Subcutaneous adipose tissue (tissue), 4 donors: ENCODE results near the gene OR5L2. TPM values are rescaled to one million over a fixed set of nuclear protein-coding genes. Genes with fewer than 3 reads are reported as not detected.

ENCODE experiments used
- small RNA-seq: library from RNA; depleted of rRNA; stranded (forward); fragments of <200 nt; gene quantifications from one replicate; pipeline ENCODE3, GENCODE V24; 2016
- total RNA-seq, 4 donors: library from RNA; depleted of rRNA; stranded (reverse); fragments of >200 nt; gene quantifications; one replicate each; pipeline ENCODE4 v1.1.0, GENCODE V29; 2016
- TF ChIP-seq, protein P1 (sequence below): fragments of 450-650 bp; IDR thresholded peaks from one replicate; pipeline ENCODE4 v1.5.1; 2016; ENCODE audit warnings: low read depth, mild to moderate bottlenecking, control low read depth, antibody characterized with exemption, moderate library complexity

OR5L2 gene
- total RNA-seq, 4 donors from 2014 or later = not detected

DNA sequence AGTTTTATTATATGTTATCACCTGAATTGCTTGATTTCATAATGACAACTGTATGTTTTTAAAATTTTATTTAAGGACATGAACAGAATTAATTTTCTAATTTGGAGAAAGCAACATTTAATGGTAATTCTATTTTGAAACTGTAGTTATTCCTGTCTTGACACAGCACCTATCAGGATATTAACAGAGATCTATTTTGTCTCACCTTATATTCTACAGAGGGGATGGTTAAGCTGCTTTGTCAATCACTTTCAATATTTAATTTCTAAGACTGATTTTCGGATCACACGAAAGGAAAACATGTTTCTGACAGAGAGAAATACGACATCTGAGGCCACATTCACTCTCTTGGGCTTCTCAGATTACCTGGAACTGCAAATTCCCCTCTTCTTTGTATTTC lies 11.4 kb downstream of the OR5L2 start, which contains the start of gene OR5D16:
Gene OR5D16 (plus strand): TSS at position 301 of the 400 bp plus-strand sequence. CDS start 0 bp downstream, at position 301.
- TF ChIP-seq, protein P1, sequence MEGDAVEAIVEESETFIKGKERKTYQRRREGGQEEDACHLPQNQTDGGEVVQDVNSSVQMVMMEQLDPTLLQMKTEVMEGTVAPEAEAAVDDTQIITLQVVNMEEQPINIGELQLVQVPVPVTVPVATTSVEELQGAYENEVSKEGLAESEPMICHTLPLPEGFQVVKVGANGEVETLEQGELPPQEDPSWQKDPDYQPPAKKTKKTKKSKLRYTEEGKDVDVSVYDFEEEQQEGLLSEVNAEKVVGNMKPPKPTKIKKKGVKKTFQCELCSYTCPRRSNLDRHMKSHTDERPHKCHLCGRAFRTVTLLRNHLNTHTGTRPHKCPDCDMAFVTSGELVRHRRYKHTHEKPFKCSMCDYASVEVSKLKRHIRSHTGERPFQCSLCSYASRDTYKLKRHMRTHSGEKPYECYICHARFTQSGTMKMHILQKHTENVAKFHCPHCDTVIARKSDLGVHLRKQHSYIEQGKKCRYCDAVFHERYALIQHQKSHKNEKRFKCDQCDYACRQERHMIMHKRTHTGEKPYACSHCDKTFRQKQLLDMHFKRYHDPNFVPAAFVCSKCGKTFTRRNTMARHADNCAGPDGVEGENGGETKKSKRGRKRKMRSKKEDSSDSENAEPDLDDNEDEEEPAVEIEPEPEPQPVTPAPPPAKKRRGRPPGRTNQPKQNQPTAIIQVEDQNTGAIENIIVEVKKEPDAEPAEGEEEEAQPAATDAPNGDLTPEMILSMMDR = no peak

DNA sequence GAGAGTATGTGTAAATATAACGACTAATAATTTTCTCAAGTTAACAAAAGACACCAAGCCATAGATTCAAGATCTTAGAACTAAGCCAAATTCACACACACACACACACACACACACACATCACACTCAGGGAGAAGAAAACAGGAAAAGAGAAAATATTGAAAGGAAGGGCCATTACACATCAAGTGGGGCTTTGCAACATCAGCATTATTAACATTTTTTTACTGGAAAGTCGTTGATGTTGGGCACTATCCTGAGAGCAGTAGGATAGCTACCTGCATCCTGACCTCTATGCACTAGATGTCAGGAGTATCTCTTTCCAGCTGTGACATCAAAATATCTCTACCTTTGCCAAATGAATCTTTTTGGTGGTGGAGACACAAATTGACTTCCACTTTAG lies 20.4 kb downstream of the OR5L2 start:
- TF ChIP-seq, protein P1 = no peak

DNA sequence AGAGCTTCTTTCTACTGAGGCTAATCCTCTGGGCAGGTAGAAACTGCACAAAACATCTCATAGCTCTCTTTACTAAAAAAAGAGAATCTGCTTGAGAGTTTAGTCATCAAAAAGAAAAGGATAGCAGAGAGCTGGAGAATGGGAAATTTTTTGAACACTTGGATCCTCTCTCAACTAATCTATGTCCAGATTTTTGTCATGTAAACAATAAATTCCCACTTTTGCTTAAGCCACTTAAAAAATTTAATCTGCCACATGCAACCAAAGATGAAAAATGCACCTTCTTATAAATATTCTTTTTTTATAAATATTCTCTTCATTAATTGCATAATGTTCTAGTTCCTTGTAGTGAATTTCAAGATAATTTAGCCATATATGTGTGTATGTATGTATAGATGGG lies 22.0 kb downstream of the OR5L2 start:
- TF ChIP-seq, protein P1 = no peak

DNA sequence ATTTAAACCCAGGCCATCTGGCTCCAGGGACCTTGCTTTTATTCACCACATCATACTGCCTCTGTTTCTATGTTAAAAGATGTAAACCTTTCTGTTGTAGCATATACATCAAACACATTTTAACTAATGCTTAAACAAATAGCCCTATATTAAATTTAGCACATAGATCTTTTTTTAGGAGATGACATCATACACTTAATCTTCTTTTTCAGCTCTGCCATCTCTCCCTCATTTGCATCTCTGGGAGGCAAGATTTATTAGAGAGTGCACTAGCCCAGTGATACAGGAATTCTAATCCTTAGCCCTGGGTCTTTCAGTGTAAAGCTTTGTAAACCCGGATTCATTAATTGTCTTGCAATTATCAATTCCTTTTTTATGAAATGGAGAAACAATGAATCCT lies 25.1 kb downstream of the OR5L2 start:
- TF ChIP-seq, protein P1 = no peak

DNA sequence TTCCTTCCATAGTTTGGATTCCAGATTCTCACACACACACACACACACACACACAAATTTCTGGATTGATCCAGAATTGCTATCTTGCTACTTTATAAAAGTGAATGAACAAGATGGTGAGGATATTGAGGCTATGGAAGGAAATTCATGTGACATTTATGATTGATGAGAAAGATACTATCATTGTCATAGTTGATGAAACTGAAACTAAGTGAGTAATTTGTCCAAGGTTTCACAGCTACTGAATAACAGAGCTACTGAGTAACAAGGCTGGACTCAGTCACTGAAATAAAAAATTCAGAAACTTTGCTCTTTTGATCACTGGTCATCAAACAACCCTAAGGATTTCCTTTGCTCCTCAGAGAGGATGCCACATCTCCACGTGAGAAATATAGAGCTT lies 27.7 kb downstream of the OR5L2 start:
- TF ChIP-seq, protein P1 = no peak

Small RNA genes lying within 50 kb of the gene (small RNA-seq; reads per million reads assigned to genes)
- gene AC036111.3 = not detected

Other genes starting within 250 kb of the OR5L2 start
- gene OR4C11, start 219.6 kb upstream of the OR5L2 start, total RNA-seq = not detected
- gene OR4P4, start 192.1 kb upstream of the OR5L2 start, total RNA-seq = not detected
- not detected for gene OR4S2, start 178.9 kb upstream of the OR5L2 start, total RNA-seq
- not detected for gene OR4C6, start 165.0 kb upstream of the OR5L2 start, total RNA-seq
- gene OR5D13, start 53.8 kb upstream of the OR5L2 start, total RNA-seq = not detected
- not detected for gene OR5D14, start 31.7 kb upstream of the OR5L2 start, total RNA-seq
- not detected for gene OR5L1, start 15.9 kb upstream of the OR5L2 start, total RNA-seq
- gene OR5D18, start 7.6 kb upstream of the OR5L2 start, total RNA-seq = not detected
- not detected for gene OR5D16, start 11.5 kb downstream of the OR5L2 start, total RNA-seq
- not detected for gene TRIM51, start 56.1 kb downstream of the OR5L2 start, total RNA-seq
- not detected for gene OR5W2, start 87.4 kb downstream of the OR5L2 start, total RNA-seq
- gene OR5I1, start 109.2 kb downstream of the OR5L2 start, total RNA-seq = not detected
- gene OR10AG1, start 142.7 kb downstream of the OR5L2 start, total RNA-seq = not detected
- not detected for gene OR5F1, start 167.4 kb downstream of the OR5L2 start, total RNA-seq
- gene OR5AS1, start 200.4 kb downstream of the OR5L2 start, total RNA-seq = not detected